ENCODE data around the gene PLXNB3.

The PLXNB3 gene

DNA sequence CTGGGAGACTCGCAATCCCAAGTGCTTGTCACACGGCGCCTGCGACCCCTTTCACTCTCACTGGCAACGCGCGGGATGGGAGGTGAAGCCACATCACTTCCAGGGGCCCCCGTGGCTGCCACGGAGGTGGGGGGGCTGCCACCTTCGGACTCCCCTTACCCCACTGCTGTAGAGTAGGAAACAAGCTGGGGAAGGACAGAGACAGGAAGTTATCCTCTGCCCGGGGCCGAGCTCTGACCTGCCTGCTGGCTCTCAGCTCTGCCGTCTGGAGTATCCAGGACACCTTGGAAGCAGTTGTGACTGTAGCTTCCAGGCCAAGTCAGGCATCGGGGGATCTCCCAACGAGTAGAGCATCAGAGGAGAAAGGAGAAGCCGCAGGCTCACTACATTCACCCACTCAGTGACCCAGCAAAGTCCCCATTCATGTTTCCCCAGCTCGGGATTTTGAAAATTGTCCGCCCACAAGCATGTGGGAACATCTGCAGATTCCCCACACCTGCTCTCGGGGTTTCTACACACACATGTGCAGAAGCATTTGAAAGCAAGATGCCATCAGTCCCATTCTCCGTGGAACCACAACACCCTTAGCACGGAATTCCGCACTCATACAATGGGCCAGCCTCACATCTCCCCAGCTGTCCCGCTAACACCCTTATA lies 55.5 kb downstream of the PLXNB3 start:
- DNase-seq: no peak

DNA sequence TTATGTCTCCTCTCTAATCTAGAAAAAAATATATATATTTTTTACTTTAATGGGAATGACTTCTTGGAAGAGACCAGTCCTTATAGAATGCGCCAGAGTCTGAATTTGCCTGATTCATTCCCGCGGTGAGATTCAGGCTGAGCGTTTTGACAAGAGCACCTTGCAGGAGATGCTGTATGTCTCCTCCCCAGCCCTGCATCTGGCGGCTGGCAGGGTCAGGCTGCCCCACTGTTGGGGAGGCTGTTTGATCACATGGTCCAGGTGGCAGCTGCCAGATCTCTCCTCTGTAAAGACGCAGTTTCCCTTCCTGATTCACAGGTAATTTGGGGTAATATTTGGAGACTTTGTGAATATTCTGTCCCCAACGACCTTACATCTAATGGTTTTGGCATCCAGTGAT lies 56.6 kb downstream of the PLXNB3 start:
- no peak for DNase-seq

DNA sequence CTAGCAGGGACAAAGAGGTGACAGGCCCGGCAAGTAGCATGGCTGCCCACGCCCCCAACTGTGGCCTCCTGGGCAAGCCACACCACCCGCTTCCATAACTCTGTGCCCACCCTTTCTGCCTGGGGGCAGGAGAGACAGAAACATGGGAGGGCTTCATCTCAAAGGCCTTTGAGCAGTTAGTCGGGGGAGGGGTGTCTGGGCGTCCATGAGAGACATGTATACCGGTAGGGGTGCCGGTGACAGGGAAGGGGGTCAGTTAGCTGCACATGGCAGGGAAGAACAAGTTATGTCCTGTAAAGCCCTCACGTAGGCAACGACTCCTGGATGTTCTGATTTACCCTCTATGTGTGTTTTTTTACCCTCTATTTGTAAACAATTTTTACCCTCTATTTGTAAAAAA lies 57.0 kb downstream of the PLXNB3 start:
- DNase-seq: no peak

DNA sequence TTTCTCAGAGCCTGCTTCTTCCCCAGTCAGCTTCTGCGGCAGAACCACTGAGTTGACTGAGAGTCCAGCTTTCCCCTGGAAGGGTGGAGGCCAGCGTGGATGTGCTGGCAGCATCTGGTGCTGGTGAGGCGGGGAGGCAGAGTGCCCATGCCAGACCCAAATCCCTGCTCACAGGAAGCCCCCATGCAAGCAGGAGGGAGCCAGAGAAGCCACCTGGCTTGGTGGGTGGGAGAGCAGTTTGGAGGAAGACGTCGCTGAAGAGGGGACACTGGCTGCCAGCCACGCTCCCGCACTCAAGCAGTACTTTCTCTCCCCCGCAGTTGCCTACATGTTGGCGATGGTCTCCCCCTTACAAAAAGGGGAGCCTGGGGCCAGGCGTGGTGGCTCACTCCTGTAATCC lies 60.3 kb downstream of the PLXNB3 start:
- DNase-seq: no peak

DNA sequence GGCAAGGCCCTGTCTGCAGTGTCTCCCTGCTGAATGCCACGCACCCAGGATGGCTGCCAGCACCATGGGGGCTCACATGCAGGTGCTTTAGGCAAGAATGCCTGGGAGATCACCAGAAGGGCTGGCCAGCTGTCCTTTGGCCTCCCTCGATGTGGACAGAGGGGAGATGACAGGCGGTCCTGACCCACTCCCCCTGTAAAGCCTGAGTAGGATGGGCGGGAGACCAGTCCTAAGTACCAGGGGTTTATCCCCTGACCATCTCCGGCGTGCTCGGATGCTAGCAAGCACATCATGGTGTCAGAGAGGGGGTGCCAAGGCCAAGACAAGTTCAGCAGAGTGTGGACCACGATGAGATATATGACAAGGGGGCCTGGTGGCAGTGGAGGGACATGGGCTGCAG lies 61.0 kb downstream of the PLXNB3 start:
- DNase-seq: no peak
